Gastroesophageal sphincter (tissue), 3 donors: ENCODE results near the gene SLC9A5.

Experiments
- POLR2A ChIP-seq, 2 donors: fragments of 450-650 bp; IDR thresholded peaks; one replicate each; pipeline ENCODE4 v1.6.1; 2017; ENCODE audit warnings: antibody characterized with exemption in 2 of 2, mild to moderate bottlenecking in 2 of 2, moderate library complexity in 1 of 2
- POLR2AphosphoS5 ChIP-seq: sonication (generic); formaldehyde crosslinking; IDR thresholded peaks from one replicate; pipeline ENCODE4 v1.6.1; 2017; ENCODE audit warnings: antibody characterized with exemption
- TF ChIP-seq, protein P1 (sequence below), 4 experiments: fragments of 200-600 bp in 2 of 4; fragments of 450-650 bp in 2 of 4; sonication (generic) in 1 of 4; IDR thresholded peaks; one replicate each; pipeline ENCODE4 v1.5.1; 2017 to 2019; ENCODE audit warnings: antibody characterized with exemption in 4 of 4, mild to moderate bottlenecking in 2 of 4, moderate library complexity in 2 of 4

DNA sequence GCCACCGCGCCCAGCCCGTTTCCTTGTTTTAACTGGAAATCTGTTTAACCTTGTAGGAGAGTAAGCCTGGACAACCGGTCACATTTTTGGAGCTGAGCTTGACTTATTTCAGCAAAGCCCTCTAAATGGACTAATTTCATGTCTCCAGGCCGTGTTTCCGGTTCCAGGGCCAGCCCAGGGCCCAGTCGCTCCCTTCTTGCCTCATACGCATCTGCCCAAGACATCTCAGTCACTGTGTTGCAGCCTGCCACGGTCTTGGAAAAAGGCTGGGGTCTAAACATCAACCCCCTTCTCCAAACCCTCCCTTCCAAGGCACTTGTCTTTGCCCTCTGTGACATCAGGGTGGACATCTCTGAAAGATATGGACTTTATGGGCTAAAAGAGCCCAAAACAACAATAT, 49.5 kb downstream of the SLC9A5 start:
- TF ChIP-seq, protein P1, sequence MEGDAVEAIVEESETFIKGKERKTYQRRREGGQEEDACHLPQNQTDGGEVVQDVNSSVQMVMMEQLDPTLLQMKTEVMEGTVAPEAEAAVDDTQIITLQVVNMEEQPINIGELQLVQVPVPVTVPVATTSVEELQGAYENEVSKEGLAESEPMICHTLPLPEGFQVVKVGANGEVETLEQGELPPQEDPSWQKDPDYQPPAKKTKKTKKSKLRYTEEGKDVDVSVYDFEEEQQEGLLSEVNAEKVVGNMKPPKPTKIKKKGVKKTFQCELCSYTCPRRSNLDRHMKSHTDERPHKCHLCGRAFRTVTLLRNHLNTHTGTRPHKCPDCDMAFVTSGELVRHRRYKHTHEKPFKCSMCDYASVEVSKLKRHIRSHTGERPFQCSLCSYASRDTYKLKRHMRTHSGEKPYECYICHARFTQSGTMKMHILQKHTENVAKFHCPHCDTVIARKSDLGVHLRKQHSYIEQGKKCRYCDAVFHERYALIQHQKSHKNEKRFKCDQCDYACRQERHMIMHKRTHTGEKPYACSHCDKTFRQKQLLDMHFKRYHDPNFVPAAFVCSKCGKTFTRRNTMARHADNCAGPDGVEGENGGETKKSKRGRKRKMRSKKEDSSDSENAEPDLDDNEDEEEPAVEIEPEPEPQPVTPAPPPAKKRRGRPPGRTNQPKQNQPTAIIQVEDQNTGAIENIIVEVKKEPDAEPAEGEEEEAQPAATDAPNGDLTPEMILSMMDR (IDR thresholded peaks at IDR 0.05): no peak
- TF ChIP-seq POLR2A (IDR thresholded peaks at IDR 0.05) (no peak), POLR2AphosphoS5 (no peak)
